RWPE2 (cell line): ENCODE results near the gene MAP4K4.

Source experiments
- ATAC-seq: fragments of 200-7000 bp; cut with Tn5 transposase; 3 replicates; pipeline ENCODE4 v1.9.1; 2021; ENCODE audit warnings: low read depth
- DNase-seq: peaks from one replicate; pipeline ENCODE4 v3.0.0-alpha.2; 2020; ENCODE audit warnings: low spot score
- H3K27ac ChIP-seq: fragments of 450-650 bp; 2 replicates; pipeline ENCODE4 v1.5.1; 2017; ENCODE audit warnings: mild to moderate bottlenecking; ENCODE audit not compliant: poor library complexity, severe bottlenecking
- H3K27me3 ChIP-seq: fragments of 250-450 bp; sonication (Bioruptor Pico); 2 replicates; pipeline ENCODE4 v1.5.1; 2021; ENCODE audit warnings: mild to moderate bottlenecking, moderate library complexity; ENCODE audit not compliant: insufficient read depth, poor library complexity, severe bottlenecking
- H3K36me3 ChIP-seq: fragments of 250-450 bp; sonication (Bioruptor Pico); 2 replicates; pipeline ENCODE4 v1.5.1; 2020; ENCODE audit warnings: low read depth, mild to moderate bottlenecking, moderate library complexity
- H3K4me1 ChIP-seq: fragments of 250-450 bp; sonication (Bioruptor Pico); 2 replicates; pipeline ENCODE4 v1.5.1; 2021; ENCODE audit warnings: mild to moderate bottlenecking, moderate library complexity; ENCODE audit not compliant: insufficient read depth, poor library complexity, severe bottlenecking
- H3K4me3 ChIP-seq: fragments of 250-450 bp; sonication (Bioruptor Pico); 2 replicates; pipeline ENCODE4 v1.5.1; 2021; ENCODE audit warnings: mild to moderate bottlenecking, moderate library complexity; ENCODE audit not compliant: severe bottlenecking
- H3K9me3 ChIP-seq: fragments of 250-450 bp; sonication (Bioruptor Pico); 2 replicates; pipeline ENCODE4 v1.5.1; 2021; ENCODE audit warnings: mild to moderate bottlenecking, moderate library complexity; ENCODE audit not compliant: severe bottlenecking
- TF ChIP-seq, protein P1 (sequence below): fragments of 450-650 bp; IDR thresholded peaks from one replicate; pipeline ENCODE4 v1.5.1; 2017; ENCODE audit warnings: mild to moderate bottlenecking, moderate library complexity; ENCODE audit not compliant: poor library complexity, severe bottlenecking

MAP4K4 gene

GRCh38 chr2:101704816-101705578 is 7.5 kb downstream of the MAP4K4 start:
- Histone ChIP-seq H3K4me3 (no peak overlapping the region), H3K9me3 (no peaks in the 10 kb centered on the region), H3K36me3 (peaks cover 41% of the 10 kb centered on the region), H3K27ac (peak overlapping the region; percentile 39), H3K4me1 (peaks cover 65% of the 10 kb centered on the region), H3K27me3 (no peaks in the 10 kb centered on the region)
- TF ChIP-seq, protein P1, sequence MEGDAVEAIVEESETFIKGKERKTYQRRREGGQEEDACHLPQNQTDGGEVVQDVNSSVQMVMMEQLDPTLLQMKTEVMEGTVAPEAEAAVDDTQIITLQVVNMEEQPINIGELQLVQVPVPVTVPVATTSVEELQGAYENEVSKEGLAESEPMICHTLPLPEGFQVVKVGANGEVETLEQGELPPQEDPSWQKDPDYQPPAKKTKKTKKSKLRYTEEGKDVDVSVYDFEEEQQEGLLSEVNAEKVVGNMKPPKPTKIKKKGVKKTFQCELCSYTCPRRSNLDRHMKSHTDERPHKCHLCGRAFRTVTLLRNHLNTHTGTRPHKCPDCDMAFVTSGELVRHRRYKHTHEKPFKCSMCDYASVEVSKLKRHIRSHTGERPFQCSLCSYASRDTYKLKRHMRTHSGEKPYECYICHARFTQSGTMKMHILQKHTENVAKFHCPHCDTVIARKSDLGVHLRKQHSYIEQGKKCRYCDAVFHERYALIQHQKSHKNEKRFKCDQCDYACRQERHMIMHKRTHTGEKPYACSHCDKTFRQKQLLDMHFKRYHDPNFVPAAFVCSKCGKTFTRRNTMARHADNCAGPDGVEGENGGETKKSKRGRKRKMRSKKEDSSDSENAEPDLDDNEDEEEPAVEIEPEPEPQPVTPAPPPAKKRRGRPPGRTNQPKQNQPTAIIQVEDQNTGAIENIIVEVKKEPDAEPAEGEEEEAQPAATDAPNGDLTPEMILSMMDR: no peak
- DNase-seq (no peak), ATAC-seq (peak; percentile 40; the same call in 1 of the 3 replicates)

GRCh38 chr2:101706121-101706818 is 8.8 kb downstream of the MAP4K4 start:
- H3K4me1 ChIP-seq: peaks cover 66% of the 10 kb centered on the region
- H3K27me3 ChIP-seq: no peaks in the 10 kb centered on the region
- peak overlapping the region; percentile 39 for H3K27ac ChIP-seq
- H3K36me3 ChIP-seq: peaks cover 29% of the 10 kb centered on the region
- DNase-seq: no peak
- TF ChIP-seq, protein P1: no peak
- no peak overlapping the region for H3K4me3 ChIP-seq
- ATAC-seq: no peak
- H3K9me3 ChIP-seq: no peaks in the 10 kb centered on the region

- no peak for ATAC-seq
- peaks cover 61% of the 10 kb centered on the region for H3K4me1 ChIP-seq
Observed at GRCh38 chr2:101706819-101707177, 9.3 kb downstream of the MAP4K4 start.

DNA sequence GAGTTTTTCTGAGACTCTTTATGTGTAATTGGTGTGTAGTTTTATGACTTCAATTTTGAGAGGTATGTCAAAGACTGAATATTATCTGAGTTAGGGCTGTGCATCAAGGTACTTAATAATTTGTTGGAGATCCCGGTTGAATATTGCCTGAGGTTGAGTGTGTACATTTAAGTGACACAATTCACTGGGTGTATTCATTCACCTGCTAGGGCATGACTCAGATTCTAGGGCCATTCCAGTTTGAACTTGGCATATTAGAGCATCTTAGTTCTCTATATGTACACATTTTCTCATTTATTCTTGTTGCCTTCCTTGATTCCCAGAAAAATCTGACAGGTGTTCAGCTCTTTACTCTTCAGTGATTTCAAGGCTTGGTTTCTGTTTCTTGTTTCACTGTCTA is 12.5 kb downstream of the MAP4K4 start:
- TF ChIP-seq, protein P1: no peak
- no peak overlapping the region for H3K4me3 ChIP-seq
- no peaks in the 10 kb centered on the region for H3K27me3 ChIP-seq
- peaks cover 16% of the 10 kb centered on the region for H3K36me3 ChIP-seq
- no peak for DNase-seq
- H3K9me3 ChIP-seq: no peaks in the 10 kb centered on the region
- peaks cover 45% of the 10 kb centered on the region for H3K4me1 ChIP-seq
- H3K27ac ChIP-seq: no peak overlapping the region
- ATAC-seq: peak; percentile 58; the same call in 2 of the 3 replicates

More at GRCh38 chr2:101706819-101707177, 9.3 kb downstream of the MAP4K4 start:
- no peak overlapping the region for H3K4me3 ChIP-seq
- TF ChIP-seq, protein P1: no peak
- no peak for DNase-seq
- peaks cover 25% of the 10 kb centered on the region for H3K36me3 ChIP-seq
- H3K27me3 ChIP-seq: no peaks in the 10 kb centered on the region
- no peaks in the 10 kb centered on the region for H3K9me3 ChIP-seq
- H3K27ac ChIP-seq: no peak overlapping the region
